Mucosa of descending colon (tissue), 3 donors: Measurements from ENCODE around the gene ZNF600. TPM values are rescaled to one million over a fixed set of nuclear protein-coding genes. Genes with fewer than 3 reads are reported as not detected.
"Not testable (repeated sequence)": the region's sequence is repeated elsewhere in the genome, so short reads cannot be mapped to it uniquely, and the experiment has no call there.

Experiments
- ATAC-seq: fragments of 200-7000 bp; cut with Tn5 transposase; one replicate; pipeline ENCODE4 v1.9.1; 2020; ENCODE audit warnings: mild to moderate bottlenecking, moderate library complexity
- DNase-seq, 3 donors: peaks; one replicate each; pipeline ENCODE4 v3.0.0-alpha.2; 2020
- H3K36me3 ChIP-seq: fragments of 200-600 bp; one replicate; pipeline ENCODE4 v1.8.0; 2021; ENCODE audit warnings: low read depth, mild to moderate bottlenecking
- H3K4me1 ChIP-seq: fragments of 200-600 bp; one replicate; pipeline ENCODE4 v1.8.0; 2021; ENCODE audit warnings: low read depth, mild to moderate bottlenecking
- H3K4me3 ChIP-seq: fragments of 200-600 bp; one replicate; pipeline ENCODE4 v1.8.0; 2021; ENCODE audit warnings: mild to moderate bottlenecking
- H3K9me3 ChIP-seq: fragments of 200-600 bp; one replicate; pipeline ENCODE4 v1.8.0; 2021; ENCODE audit warnings: mild to moderate bottlenecking
- intact Hi-C, 2 donors: fragments of 100-400 bp; cut with DNase I in 1 of 2; cut with micrococcal nuclease in 1 of 2; formaldehyde crosslinking; loops; one replicate each; pipeline versions ENCODE4 v1.11.0 to v1.11.1; 2022; cut with DNase I, micrococcal nuclease
- total RNA-seq, 3 donors: library from RNA; stranded (reverse); fragmentation: NEBNext Ultra II Directional in 2 of 3; extraction: Animal tissue kit (Norgen Biotek cat#: 25700) in 2 of 3; gene quantifications; one replicate each; pipeline versions ENCODE4 v1.2.1 to v1.2.4, GENCODE V29; 2021 to 2023
- TF ChIP-seq, protein P1 (sequence below): fragments of 200-600 bp; IDR thresholded peaks from one replicate; pipeline ENCODE4 v1.8.0; 2022; ENCODE audit warnings: antibody characterized with exemption, mild to moderate bottlenecking
- donor health status: DM: no; HTN: no; CAD: no; lungs with moderate emphysema.
- donor health status: DM: no; HTN: no; CAD: no.
- donor health status: DM: no; HTN: yes; CAD: no.

Gene ZNF600
- total RNA-seq, 3 donors from 2014 or later, result 9.7 to 26.2 (median 14.6) TPM

DNA sequence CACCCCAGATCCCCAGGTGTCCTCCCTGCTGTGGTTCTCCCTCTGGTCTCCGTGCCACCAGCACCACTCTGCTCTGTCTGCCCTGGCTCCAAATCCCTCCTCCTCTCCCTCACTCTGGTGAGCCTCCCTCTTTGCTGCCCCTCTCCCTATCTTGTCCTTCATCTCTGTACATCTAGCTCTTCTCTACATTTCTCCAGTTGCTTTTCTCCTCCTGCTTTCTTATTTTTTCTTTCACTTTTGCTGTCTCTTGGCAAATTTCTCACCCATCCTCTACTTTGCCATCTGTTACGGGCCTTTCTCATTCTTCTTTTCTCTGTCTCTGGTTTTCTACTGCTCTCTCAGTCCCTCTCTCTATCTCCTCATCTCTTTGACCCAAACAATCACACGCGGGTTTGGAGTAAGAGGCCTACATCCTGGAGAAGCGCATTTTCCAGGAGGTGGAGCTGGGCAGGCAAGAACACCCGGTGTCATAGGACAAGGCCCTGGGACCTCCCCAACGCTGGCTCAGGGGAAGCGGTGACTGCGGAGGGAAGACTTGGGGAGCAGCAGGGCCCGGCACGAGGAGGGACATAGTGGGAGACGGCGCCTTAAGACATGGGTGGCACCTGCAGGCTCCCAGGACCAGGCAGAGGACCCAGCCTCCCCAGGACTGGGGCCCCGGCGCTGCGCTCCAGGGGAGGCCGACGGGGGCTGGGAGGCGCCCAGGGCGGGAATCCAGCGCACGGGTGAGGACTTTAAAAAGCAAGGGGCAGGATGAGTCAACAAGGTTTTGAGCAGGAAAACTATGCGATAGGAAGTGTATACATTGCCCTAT is 61.7 kb downstream of the ZNF600 start:
- Histone ChIP-seq H3K9me3 (peaks cover 33% of the 10 kb centered on the region), H3K4me3 (no peak overlapping the region), H3K4me1 (no peaks in the 10 kb centered on the region), H3K36me3 (no peaks in the 10 kb centered on the region)
- intact Hi-C loops, result no loop called here
- DNase-seq (no peak), ATAC-seq (no peak)
- TF ChIP-seq, protein P1, sequence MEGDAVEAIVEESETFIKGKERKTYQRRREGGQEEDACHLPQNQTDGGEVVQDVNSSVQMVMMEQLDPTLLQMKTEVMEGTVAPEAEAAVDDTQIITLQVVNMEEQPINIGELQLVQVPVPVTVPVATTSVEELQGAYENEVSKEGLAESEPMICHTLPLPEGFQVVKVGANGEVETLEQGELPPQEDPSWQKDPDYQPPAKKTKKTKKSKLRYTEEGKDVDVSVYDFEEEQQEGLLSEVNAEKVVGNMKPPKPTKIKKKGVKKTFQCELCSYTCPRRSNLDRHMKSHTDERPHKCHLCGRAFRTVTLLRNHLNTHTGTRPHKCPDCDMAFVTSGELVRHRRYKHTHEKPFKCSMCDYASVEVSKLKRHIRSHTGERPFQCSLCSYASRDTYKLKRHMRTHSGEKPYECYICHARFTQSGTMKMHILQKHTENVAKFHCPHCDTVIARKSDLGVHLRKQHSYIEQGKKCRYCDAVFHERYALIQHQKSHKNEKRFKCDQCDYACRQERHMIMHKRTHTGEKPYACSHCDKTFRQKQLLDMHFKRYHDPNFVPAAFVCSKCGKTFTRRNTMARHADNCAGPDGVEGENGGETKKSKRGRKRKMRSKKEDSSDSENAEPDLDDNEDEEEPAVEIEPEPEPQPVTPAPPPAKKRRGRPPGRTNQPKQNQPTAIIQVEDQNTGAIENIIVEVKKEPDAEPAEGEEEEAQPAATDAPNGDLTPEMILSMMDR, result no peak

DNA sequence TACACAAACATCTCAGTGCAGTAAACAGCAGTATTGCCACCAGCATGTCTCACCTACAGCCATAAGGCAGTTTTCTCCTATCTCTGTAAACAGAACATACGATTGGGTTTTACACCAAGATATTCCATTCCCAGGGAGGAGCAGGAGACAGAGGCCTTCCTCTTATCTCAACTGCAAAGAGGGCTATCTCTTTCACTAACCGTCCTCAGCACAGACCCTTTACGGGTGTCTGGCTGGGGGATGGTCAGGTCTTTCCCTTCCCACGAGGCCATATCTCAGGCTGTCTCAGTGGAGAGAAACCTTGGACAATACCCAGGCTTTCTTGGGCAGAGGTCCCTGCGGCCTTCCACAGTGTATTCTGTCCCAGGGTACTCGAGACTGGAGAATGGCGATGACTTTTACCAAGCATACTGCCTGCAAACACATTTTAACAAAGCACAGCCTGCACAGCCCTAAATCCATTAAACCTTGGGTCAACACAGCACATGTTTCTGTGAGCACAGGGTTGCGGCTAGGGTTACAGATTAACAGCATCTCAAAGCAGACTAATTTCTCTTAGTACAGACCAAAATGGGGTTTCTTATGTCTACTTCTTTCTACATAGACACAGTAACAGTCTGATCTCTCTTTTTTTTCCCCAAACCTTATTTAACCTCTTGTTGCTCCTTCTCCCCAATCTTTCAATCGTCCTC is 62.5 kb downstream of the ZNF600 start:
- intact Hi-C loops, ATAC-seq, H3K4me3 ChIP-seq, DNase-seq, H3K4me1 ChIP-seq, H3K36me3 ChIP-seq: not testable (repeated sequence)
- peaks cover 33% of the 10 kb centered on the region for H3K9me3 ChIP-seq

GRCh38 chr19:52722062-52723003 is 64.3 kb downstream of the ZNF600 start:
- Histone ChIP-seq H3K4me3 (no peak overlapping the region), H3K9me3 (peaks cover 46% of the 10 kb centered on the region), H3K36me3 (no peaks in the 10 kb centered on the region), H3K4me1 (no peaks in the 10 kb centered on the region)
- intact Hi-C loops, result no loop called here
- TF ChIP-seq, protein P1, result no peak
- DNase-seq (no peak), ATAC-seq (no peak)

GRCh38 chr19:52720541-52720940 is 66.0 kb downstream of the ZNF600 start:
- intact Hi-C loops, H3K4me3 ChIP-seq, ATAC-seq, DNase-seq, H3K4me1 ChIP-seq, H3K36me3 ChIP-seq: not testable (repeated sequence)
- H3K9me3 ChIP-seq, result peaks cover 51% of the 10 kb centered on the region

GRCh38 chr19:52716522-52716921 is 70.1 kb downstream of the ZNF600 start:
- Histone ChIP-seq H3K4me3 (no peak overlapping the region), H3K4me1 (no peaks in the 10 kb centered on the region), H3K36me3 (no peaks in the 10 kb centered on the region), H3K9me3 (peaks cover 45% of the 10 kb centered on the region)
- intact Hi-C loops, result no loop called here
- DNase-seq (no peak), ATAC-seq (no peak)
- TF ChIP-seq, protein P1, result no peak

GRCh38 chr19:52715902-52716301 is 70.7 kb downstream of the ZNF600 start:
- H3K4me3 ChIP-seq, H3K4me1 ChIP-seq, ATAC-seq, DNase-seq, intact Hi-C loops, H3K36me3 ChIP-seq: not testable (repeated sequence)
- H3K9me3 ChIP-seq, result peaks cover 46% of the 10 kb centered on the region

DNA sequence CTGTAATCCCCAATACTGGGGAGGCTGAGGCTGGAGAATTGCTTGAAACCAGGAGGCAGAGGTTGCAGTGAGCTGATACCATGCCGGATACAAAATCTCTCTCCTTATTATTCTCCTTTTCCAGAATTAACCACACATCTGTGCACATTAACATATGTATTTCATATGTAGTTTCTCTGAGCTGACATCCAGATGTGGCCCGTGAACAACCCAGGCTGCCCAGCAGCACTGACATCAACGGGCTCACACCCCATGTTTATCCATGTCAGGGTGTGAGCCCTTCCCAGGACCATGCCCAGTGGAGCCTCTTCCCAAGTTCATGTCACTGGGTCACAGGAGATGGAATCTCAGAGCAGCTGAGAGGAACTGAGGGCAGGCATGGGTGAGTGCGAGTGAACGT is 71.3 kb downstream of the ZNF600 start:
- H3K36me3 ChIP-seq, ATAC-seq, H3K4me1 ChIP-seq, DNase-seq, intact Hi-C loops, H3K4me3 ChIP-seq: not testable (repeated sequence)
- H3K9me3 ChIP-seq, result peaks cover 43% of the 10 kb centered on the region

Other genes starting within 250 kb of the ZNF600 start
- gene ZNF701, start 216.5 kb downstream of the ZNF600 start, total RNA-seq, result 10 to 100 TPM; 20.2 to 35.2 (median 27.2) TPM
- 10 to 100 TPM; 17.6 to 48.7 (median 31.6) TPM for gene ZNF83, start 148.4 kb downstream of the ZNF600 start, total RNA-seq
- gene ZNF611, start 51.7 kb downstream of the ZNF600 start, total RNA-seq, result 10 to 100 TPM; 14.1 to 20.7 (median 16.0) TPM
- 10 to 100 TPM; 16.9 to 20.1 (median 17.3) TPM for gene ZNF28, start 34.8 kb upstream of the ZNF600 start, total RNA-seq
- gene ZNF468, start 70.8 kb upstream of the ZNF600 start, total RNA-seq, result 10 to 100 TPM; 19.5 to 33.2 (median 30.7) TPM
- gene ZNF320, start 110.8 kb upstream of the ZNF600 start, total RNA-seq, result 10 to 100 TPM in 2 of 3 donors, 1 to 10 TPM in 1; 9.7 to 31.9 (median 16.8) TPM
- 10 to 100 TPM in 2 of 3 donors, 1 to 10 TPM in 1; 9.8 to 20.5 (median 16.7) TPM for gene ZNF888, start 136.6 kb upstream of the ZNF600 start, total RNA-seq
- 10 to 100 TPM; 14.8 to 16.0 (median 15.1) TPM for gene ZNF816, start 176.1 kb upstream of the ZNF600 start, total RNA-seq
- gene ERVV-1, start 227.1 kb upstream of the ZNF600 start, total RNA-seq, result not detected